GM19099 (cell line): ENCODE measurements around the gene TXLNA.

Experiments
- POLR2A ChIP-seq: IDR thresholded peaks from 3 replicates; pipeline ENCODE4 v1.6.1; 2011; ENCODE audit warnings: low read depth; ENCODE audit not compliant: insufficient read length; ENCODE audit errors: extremely low read depth

Gene TXLNA

DNA sequence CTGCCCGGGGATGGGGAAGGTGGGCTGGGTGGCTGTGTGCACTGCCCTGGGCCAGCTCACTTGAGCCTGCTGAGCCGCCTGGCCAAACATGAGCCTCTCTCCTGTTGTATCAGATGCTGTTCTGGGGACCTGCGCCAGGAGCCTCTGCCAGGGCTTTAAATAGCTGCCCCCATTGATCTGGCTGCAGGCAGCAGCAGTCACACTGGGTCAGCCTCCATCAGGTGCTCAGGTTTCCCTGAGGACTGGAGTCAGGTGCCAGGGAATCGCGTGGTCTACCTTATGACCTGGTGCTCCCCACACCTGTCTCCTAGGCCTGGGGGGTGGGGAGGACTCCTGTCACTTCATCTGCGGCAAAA, 20.2 kb downstream of the TXLNA start:
- no peak for TF ChIP-seq POLR2A

GRCh38 chr1:32200226-32201010, 20.9 kb downstream of the TXLNA start, which contains the start of gene CCDC28B:
CCDC28B (plus strand) TSS chr1:32200595; CDS start chr1:32201936, 1,341 bp downstream.
- TF ChIP-seq POLR2A, result no peak

DNA sequence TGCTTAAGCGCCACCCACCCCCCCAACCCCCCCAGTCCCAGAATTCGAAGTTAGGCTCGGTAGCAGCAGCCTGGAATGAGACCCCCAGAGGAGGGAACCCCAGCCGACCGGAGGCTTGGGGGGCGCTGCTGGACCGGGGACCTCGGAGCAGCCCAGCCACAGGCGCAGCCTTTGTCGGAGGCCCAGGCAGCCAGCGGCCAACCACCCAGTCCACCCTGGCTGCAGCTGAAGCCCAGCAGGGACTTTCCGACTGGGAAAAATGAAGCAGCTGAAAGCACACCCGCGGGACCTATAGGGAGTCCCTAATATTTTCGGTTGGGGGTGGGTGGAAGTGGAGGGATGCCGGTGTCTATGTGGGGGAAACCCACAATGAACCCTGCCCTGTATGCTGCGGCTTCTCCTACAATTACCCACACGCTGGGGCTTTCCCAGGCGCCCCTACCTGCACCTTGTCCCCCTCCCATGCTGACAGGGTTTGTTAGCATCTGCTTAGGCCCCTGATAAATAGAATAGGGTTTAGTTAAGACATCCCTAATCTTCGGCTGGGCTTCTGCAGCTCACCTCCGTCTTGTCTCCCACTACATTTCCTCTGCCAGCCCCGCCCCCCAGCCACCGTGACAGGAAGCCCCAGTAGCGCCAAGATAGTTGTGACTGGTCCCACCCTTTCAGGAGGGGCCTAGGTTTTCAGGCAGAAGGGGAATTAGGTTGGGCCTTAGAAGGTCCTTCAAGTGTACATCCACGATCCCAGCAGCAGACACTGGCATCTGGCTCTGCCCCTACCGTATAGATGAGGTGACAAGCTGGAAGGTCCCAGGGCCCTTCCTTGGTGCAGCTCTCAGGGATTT, 21.8 kb downstream of the TXLNA start:
- TF ChIP-seq POLR2A, result peak; percentile 52

DNA sequence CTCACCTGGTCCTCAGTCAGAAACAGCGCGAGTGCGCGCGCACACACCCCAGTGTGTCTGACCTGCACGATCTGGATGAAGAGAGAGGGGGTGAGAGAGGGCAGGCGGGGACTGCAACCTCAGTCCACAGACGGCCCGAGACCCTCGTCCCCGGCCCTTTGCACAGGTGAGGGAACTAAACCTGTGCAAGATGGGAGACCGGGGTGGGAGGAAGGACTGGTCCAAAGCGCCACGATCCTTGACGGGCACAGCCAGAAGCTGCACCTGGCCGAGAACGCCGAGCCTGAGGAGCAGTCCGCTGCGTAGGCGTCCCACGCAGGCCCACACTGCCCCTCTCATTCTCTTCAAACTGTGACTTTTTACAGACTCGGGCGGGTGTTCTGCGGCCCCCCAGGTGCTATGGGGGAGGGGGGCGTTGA, 25.5 kb downstream of the TXLNA start:
- no peak for TF ChIP-seq POLR2A

GRCh38 chr1:32205401-32206370, 26.2 kb downstream of the TXLNA start, which contains the start of gene IQCC:
IQCC (plus strand) TSS chr1:32205671; CDS start chr1:32205682, 11 bp downstream.
- peak; percentile 74 for TF ChIP-seq POLR2A

DNA sequence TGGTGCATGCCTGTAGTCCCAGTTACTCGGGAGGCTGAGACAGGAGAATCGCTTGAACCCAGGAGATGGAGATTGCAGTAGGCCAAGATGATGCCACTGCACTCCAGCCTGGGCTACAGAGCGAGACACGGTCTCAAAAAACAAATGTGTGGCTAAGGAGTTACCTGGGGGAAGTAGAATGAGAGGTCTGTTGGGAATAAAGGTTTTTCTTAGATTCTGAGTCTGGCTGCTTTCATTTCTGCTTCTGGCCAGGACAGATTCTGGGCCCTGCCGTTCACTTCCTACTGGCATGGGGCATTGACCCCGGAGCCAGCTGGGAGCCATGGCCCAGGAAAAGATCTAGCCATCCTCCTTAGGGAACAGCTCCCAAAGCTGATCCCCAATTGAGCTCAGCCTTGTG, 29.0 kb downstream of the TXLNA start:
- TF ChIP-seq POLR2A, result no peak

DNA sequence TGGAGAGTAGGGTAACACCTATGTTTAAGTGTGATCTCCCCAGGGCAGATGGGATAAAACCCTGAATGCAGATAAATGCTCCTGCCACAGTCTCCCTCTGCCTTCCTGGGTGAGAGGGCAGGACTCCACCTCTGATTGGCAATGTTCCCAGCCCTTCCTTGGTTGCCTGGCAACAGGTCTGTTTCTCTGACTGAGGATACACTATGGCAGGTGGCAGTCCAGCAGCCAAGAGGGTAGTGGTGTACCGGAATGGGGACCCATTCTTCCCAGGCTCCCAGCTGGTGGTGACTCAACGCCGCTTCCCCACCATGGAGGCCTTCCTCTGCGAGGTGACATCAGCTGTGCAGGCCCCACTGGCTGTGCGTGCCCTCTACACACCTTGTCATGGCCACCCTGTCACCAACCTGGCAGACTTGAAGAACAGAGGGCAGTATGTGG, 29.4 kb downstream of the TXLNA start, which contains the start of gene DCDC2B:
Gene DCDC2B (plus strand): TSS at position 199 of the 438 bp plus-strand sequence. CDS start 5 bp downstream, at position 204.
- TF ChIP-seq POLR2A, result no peak

DNA sequence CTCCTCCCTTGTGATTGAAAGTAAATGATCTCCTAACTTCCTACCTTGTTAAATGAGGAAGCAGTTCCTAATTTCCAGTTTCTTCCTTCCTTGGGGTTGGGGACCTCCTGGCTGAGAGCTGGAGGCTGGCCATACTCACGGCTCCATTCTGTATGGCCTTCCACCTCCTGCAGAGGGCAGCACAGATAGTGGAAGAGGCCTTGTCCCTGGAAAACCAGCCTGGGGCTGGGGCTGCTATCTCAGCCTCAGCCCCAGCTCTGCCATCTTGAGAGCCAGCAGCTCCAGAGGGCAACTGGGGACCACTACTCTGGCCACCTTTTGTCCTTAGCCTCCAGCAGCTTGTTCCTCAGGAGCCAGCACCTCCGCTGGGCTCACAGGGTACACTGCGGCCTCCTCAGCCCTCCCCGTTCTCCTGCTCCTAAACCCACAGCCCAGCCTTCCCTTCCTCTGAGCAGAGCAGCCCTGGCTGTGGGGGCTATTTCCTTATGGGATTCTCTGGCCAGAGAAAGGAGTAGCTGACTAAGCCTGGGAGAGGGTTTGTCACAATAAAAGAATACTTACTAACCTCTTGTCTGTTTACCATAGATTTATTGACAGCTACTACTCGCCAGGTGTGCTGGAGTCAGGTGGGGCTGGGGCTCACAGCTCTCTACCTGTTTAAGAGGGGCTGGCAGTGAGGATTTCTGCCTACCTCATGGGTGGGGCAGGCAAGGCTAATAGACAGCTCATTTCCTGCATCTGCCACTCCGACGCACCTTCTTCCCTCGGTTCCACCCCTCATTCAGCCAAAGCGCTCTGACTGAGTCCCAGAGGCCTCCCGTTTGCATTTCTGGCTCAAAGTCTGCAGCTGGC, 36.4 kb downstream of the TXLNA start:
- TF ChIP-seq POLR2A, result peak; percentile 11

- no peak for TF ChIP-seq POLR2A
These were observed 37.1 kb downstream of the TXLNA start for GRCh38 chr1:32216566-32216965.

- TF ChIP-seq POLR2A, result no peak
These were observed 39.5 kb downstream of the TXLNA start for GRCh38 chr1:32219022-32219421.

GRCh38 chr1:32220746-32221580, 41.5 kb downstream of the TXLNA start:
- TF ChIP-seq POLR2A, result no peak

DNA sequence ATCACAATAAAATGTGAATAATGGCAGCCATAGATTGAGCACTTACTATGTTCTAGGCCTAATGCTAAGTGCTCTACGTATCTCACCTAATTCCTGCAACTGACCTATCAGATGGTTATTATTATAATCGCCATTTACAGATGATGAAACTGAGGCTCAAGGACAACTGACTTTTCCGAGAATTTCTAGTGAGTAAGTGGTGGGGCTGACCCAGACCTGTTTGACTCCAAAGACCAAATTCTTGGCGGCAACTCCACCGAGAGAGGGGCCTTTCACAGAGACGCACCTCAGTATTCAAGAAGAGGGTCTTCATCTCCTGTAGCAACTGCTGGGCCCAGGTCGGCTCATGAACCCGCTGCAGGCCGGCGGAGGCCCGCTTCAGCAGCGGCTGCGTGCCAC, 42.1 kb downstream of the TXLNA start:
- TF ChIP-seq POLR2A, result no peak
